SK-N-SH (cell line): ENCODE data around the gene DPP10. TPM values are rescaled to one million over a fixed set of nuclear protein-coding genes. Genes with fewer than 3 reads are reported as not detected.

Experiments used
- CTCF ChIA-PET: fragments of 300-600, 350-600 bp; formaldehyde crosslinking; extraction: SDS; loops from one replicate; lab custom pipeline; 2021; lab: Yijun Ruan, JAX
- POLR2A ChIA-PET: fragments of 350-600 bp; sonication (Branson Sonifier 250); formaldehyde crosslinking; extraction: SDS; loops from one replicate; lab custom pipeline; 2020; ENCODE audit warnings: antibody characterized with exemption, inconsistent platforms; lab: Yijun Ruan, JAX
- DNase-seq: peaks from one replicate; pipeline ENCODE4 v3.0.0; 2012
- H2AFZ ChIP-seq: fragments of 200-600 bp; sonication (generic); 2 replicates; pipeline ENCODE4 v1.8.1; 2016; ENCODE audit warnings: antibody characterized with exemption, mild to moderate bottlenecking, low read depth
- H3F3A ChIP-seq: fragments of 200-600 bp; sonication (generic); replicated peaks from 2 replicates; pipeline ENCODE3; 2016; ENCODE audit warnings: antibody characterized with exemption, mild to moderate bottlenecking; ENCODE audit not compliant: insufficient read depth
- H3K27ac ChIP-seq, 2 experiments: fragments of 200-500 bp in 1 of 2; fragments of 200-600 bp in 1 of 2; sonication (Bioruptor generic) in 1 of 2; sonication (generic), shearing (Covaris generic) in 1 of 2; 2 replicates each; pipeline versions ENCODE4 v1.5.1 to v1.6.1; 2014 to 2016; ENCODE audit warnings: low read depth in 2 of 2, inconsistent platforms in 1 of 2, low read length in 1 of 2, mild to moderate bottlenecking in 1 of 2, mixed read lengths in 1 of 2
- H3K27me3 ChIP-seq: fragments of 200-600 bp; sonication (generic), shearing (Covaris generic); 2 replicates; pipeline ENCODE4 v1.6.1; 2016; ENCODE audit warnings: mixed run types; ENCODE audit not compliant: insufficient read depth
- H3K36me3 ChIP-seq, 2 experiments: fragments of 200-500 bp in 1 of 2; fragments of 200-600 bp in 1 of 2; sonication (Bioruptor generic) in 1 of 2; sonication (generic) in 1 of 2; replicated peaks in 1 of 2; 2 replicates each; pipeline versions ENCODE3 to v1.5.1; 2014 to 2016; ENCODE audit warnings: low read length in 1 of 2, mild to moderate bottlenecking in 1 of 2; ENCODE audit not compliant: insufficient read depth in 2 of 2, control insufficient read depth in 1 of 2
- H3K4me1 ChIP-seq, 2 experiments: fragments of 200-500 bp in 1 of 2; fragments of 200-600 bp in 1 of 2; sonication (Bioruptor generic) in 1 of 2; sonication (generic), shearing (Covaris generic) in 1 of 2; 2 replicates each; pipeline versions ENCODE4 v1.5.1 to v1.6.1; 2014 to 2016; ENCODE audit warnings: low read depth in 1 of 2, low read length in 1 of 2, mixed run types in 1 of 2; ENCODE audit not compliant: insufficient read depth in 2 of 2, control insufficient read depth in 1 of 2
- H3K4me2 ChIP-seq: fragments of 200-600 bp; sonication (generic), shearing (Covaris generic); 2 replicates; pipeline ENCODE4 v1.6.1; 2017; ENCODE audit warnings: mixed run types
- H3K4me3 ChIP-seq, 2 experiments: fragments of 200-500 bp in 1 of 2; fragments of 200-600 bp in 1 of 2; sonication (Bioruptor generic) in 1 of 2; sonication (generic), shearing (Covaris generic) in 1 of 2; 2 replicates each; pipeline versions ENCODE4 v1.5.1 to v1.8.1; 2014 to 2016; ENCODE audit warnings: low read depth in 2 of 2, inconsistent platforms in 1 of 2, low read length in 1 of 2, mild to moderate bottlenecking in 1 of 2, mixed read lengths in 1 of 2, moderate library complexity in 1 of 2
- H3K79me2 ChIP-seq: fragments of 200-600 bp; sonication (generic); 2 replicates; pipeline ENCODE4 v1.8.1; 2017; ENCODE audit warnings: mild to moderate bottlenecking; ENCODE audit not compliant: insufficient read depth
- H3K9ac ChIP-seq: fragments of 200-600 bp; sonication (generic); 2 replicates; pipeline ENCODE4 v1.6.1; 2017; ENCODE audit warnings: mixed run types
- H3K9me2 ChIP-seq: fragments of 200-600 bp; sonication (generic); 2 replicates; pipeline ENCODE4 v1.6.1; 2017; ENCODE audit warnings: mixed run types
- H3K9me3 ChIP-seq: fragments of 200-600 bp; sonication (generic); 2 replicates; pipeline ENCODE4 v1.6.1; 2017; ENCODE audit warnings: mixed run types, mild to moderate bottlenecking, moderate library complexity
- H4K20me1 ChIP-seq: fragments of 200-600 bp; sonication (generic); 2 replicates; pipeline ENCODE4 v1.6.1; 2017; ENCODE audit warnings: mild to moderate bottlenecking, mixed run types; ENCODE audit not compliant: insufficient read depth
- CHD2 ChIP-seq: fragments of 150-350 bp; IDR thresholded peaks from 2 replicates; pipeline ENCODE4 v1.6.1; 2018; ENCODE audit warnings: low read length; ENCODE audit not compliant: partially characterized antibody
- EP300 ChIP-seq, 2 experiments: IDR thresholded peaks; 2 replicates each; pipeline versions ENCODE4 v1.4.0 to v1.6.1; 2012; ENCODE audit warnings: borderline replicate concordance in 1 of 2, low read depth in 1 of 2, low read length in 1 of 2
- EZH2phosphoT487 ChIP-seq: fragments of 200-600 bp; sonication (generic); IDR thresholded peaks from 2 replicates; pipeline ENCODE4 v1.6.1; 2017; ENCODE audit warnings: low read depth, mixed run types, mild to moderate bottlenecking, antibody characterized with exemption, moderate library complexity, borderline replicate concordance
- GABPA ChIP-seq: IDR thresholded peaks from 2 replicates; pipeline ENCODE4 v1.4.0; 2012; ENCODE audit warnings: low read depth, mild to moderate bottlenecking
- JUND ChIP-seq: IDR thresholded peaks from 2 replicates; pipeline ENCODE4 v1.4.0; 2012
- NFIC ChIP-seq: IDR thresholded peaks from 2 replicates; pipeline ENCODE4 v1.4.0; 2012; ENCODE audit warnings: borderline replicate concordance
- NRF1 ChIP-seq: IDR thresholded peaks from 2 replicates; pipeline ENCODE4 v1.6.1; 2012; ENCODE audit warnings: low read depth, mild to moderate bottlenecking, low read length
- POLR2AphosphoS5 ChIP-seq: IDR thresholded peaks from 2 replicates; pipeline ENCODE4 v1.6.1; 2012; ENCODE audit warnings: low read depth, low read length
- RAD21 ChIP-seq: IDR thresholded peaks from 2 replicates; pipeline ENCODE4 v1.6.1; 2012; ENCODE audit warnings: mild to moderate bottlenecking, low read length
- RCOR1 ChIP-seq: fragments of 150-350 bp; IDR thresholded peaks from 2 replicates; pipeline ENCODE4 v1.6.1; 2017; ENCODE audit warnings: antibody characterized with exemption, low read length
- RFX5 ChIP-seq: IDR thresholded peaks from 2 replicates; pipeline ENCODE4 v1.6.1; 2012; ENCODE audit warnings: mild to moderate bottlenecking, improper control_type of control experiment, low read length
- SMC3 ChIP-seq: IDR thresholded peaks from 2 replicates; pipeline ENCODE4 v1.6.1; 2012; ENCODE audit warnings: low read depth, low read length, improper control_type of control experiment
- TAF1 ChIP-seq: IDR thresholded peaks from 2 replicates; pipeline ENCODE4 v1.6.1; 2012; ENCODE audit warnings: low read depth, mild to moderate bottlenecking, low read length, moderate library complexity, borderline replicate concordance
- TCF12 ChIP-seq: IDR thresholded peaks from 2 replicates; pipeline ENCODE4 v1.4.0; 2012
- TEAD4 ChIP-seq: IDR thresholded peaks from 2 replicates; pipeline ENCODE4 v1.4.0; 2012; ENCODE audit warnings: mild to moderate bottlenecking, borderline replicate concordance; ENCODE audit not compliant: insufficient read depth
- YY1 ChIP-seq: IDR thresholded peaks from 2 replicates; pipeline ENCODE4 v1.4.0; 2012; ENCODE audit warnings: low read depth, mild to moderate bottlenecking
- WGBS: methylation state at CpG from one replicate; pipeline ENCODE4 v1.1.6; 2017; ENCODE audit warnings: low lambda C conversion rate; 5-methylcytosine and 5-hydroxymethylcytosine counted together
- polyA plus RNA-seq, 3 experiments: library from polyadenylated mRNA; depleted of rRNA; stranded (reverse); fragments of >200 nt; gene quantifications; 2 replicates each; pipeline ENCODE4 v1.2.3, GENCODE V29; 2012
- TF ChIP-seq, protein P1 (sequence below): fragments of 150-350 bp; IDR thresholded peaks from 2 replicates; pipeline ENCODE4 v1.6.1; 2016; ENCODE audit warnings: mild to moderate bottlenecking, low read depth, low read length

The DPP10 gene
- polyA plus RNA-seq, 1 of the 3 experiments (the other 2 are of a cell fraction) = not detected

DNA sequence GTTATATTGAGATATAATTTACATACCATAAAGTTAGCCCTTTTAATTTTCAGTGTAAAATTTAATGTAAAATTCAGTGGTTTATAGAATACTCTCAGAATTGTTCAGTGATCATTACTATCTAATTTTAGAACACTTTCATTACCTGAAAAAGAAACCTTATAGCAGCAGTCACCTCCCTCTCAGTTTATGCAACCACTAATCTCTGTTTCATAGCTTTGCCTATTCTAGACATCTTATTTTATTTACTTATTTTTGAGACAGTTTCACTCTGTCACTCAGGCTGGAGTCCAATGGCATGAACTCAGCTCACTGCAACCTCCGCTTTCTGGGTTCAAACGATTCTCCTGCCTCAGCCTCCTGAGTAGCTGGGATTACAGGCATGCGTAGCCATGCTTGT is 479.6 kb downstream of the DPP10 start:
- H2AFZ ChIP-seq = no peak overlapping the region
- H3K9ac ChIP-seq = no peak overlapping the region
- WGBS = 57% methylated on average over 3 of the region's 3 CpGs
- H3K4me3 ChIP-seq = no peak overlapping the region
- no peaks in the 10 kb centered on the region for H3K9me2 ChIP-seq
- H3K79me2 ChIP-seq = no peaks in the 10 kb centered on the region
- H3K36me3 ChIP-seq = no peaks in the 10 kb centered on the region
- no peaks in the 10 kb centered on the region for H3K4me1 ChIP-seq
- no peaks in the 10 kb centered on the region for H3K9me3 ChIP-seq
- H4K20me1 ChIP-seq = no peaks in the 10 kb centered on the region
- CTCF ChIA-PET = no interaction called here
- POLR2A ChIA-PET = no interaction called here
- no peak for TF ChIP-seq TAF1
- TF ChIP-seq RFX5 = no peak
- TF ChIP-seq CHD2 = no peak
- TF ChIP-seq RCOR1 = no peak
- TF ChIP-seq GABPA = no peak
- no peak for TF ChIP-seq TCF12
- no peak for TF ChIP-seq NRF1
- TF ChIP-seq NFIC = no peak
- no peak for TF ChIP-seq YY1
- no peak for TF ChIP-seq SMC3
- TF ChIP-seq TEAD4 = no peak
- no peaks in the 10 kb centered on the region for H3K27me3 ChIP-seq
- H3K27ac ChIP-seq = no peak overlapping the region
- no peak for DNase-seq
- no peak overlapping the region for H3K4me2 ChIP-seq
- no peaks in the 10 kb centered on the region for H3F3A ChIP-seq

DNA sequence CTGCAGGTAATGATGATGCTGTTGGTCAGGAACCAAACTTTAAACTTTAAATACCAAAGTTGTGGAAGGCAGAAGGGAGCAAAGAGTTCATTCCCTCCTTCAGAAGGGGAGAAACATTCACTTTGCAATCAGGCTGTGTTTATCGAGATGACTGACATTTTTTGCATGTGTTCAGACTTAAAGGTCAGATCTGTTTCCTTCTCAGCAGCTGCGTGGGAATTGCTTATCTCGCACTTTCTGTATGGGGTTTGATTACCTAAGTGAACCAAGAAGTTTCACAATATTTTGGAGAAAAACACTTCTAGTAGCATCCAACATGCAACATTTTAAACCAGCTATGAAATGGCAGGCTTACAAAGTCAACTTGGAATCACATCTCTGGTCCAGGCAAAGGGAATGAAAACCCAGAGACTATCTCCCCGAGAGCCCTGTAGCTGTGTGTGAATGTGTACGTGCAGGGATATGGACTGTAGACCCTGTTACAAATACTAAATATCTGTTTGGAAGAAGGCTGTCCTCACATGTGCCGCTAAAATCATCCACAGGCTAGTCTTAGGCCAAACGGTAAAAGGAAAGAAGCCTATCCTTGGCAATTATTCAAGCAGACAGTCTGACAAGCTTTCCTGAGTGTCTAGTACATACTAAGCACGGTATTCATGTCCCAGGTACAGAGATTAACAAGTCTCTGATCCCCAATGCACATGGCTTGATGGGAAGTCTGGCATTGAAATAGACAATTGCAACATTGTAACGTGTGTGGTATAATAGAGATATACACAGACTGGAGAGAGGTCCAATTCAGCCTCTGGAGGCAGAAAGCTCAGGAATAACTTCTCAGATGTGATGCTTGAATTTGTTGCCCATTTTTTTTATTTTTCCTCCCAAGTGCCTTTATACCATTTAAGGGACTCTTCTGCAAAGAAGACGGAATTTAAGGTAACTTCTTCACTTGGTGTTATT is 483.1 kb downstream of the DPP10 start:
- H3F3A ChIP-seq = no peaks in the 10 kb centered on the region
- TF ChIP-seq JUND (no peak), NRF1 (no peak), RAD21 (no peak), EP300 (IDR thresholded peaks at IDR 0.05; ENCODE audit: borderline replicate concordance in 1 of 2, low read depth in 1 of 2, low read length in 1 of 2) (no peak), TEAD4 (no peak), CHD2 (no peak), EZH2phosphoT487 (no peak), POLR2AphosphoS5 (no peak), SMC3 (no peak)
- TF ChIP-seq, protein P1, sequence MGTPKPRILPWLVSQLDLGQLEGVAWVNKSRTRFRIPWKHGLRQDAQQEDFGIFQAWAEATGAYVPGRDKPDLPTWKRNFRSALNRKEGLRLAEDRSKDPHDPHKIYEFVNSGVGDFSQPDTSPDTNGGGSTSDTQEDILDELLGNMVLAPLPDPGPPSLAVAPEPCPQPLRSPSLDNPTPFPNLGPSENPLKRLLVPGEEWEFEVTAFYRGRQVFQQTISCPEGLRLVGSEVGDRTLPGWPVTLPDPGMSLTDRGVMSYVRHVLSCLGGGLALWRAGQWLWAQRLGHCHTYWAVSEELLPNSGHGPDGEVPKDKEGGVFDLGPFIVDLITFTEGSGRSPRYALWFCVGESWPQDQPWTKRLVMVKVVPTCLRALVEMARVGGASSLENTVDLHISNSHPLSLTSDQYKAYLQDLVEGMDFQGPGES = no peak
- TF ChIP-seq, all 33 proteins: peak for 0
- WGBS = 6% methylated on average over 10 of the region's 10 CpGs
- Histone ChIP-seq H4K20me1 (no peaks in the 10 kb centered on the region), H3K9me3 (no peaks in the 10 kb centered on the region), H3K4me3 (no peak overlapping the region), H2AFZ (no peak overlapping the region), H3K4me2 (no peak overlapping the region), H3K79me2 (no peaks in the 10 kb centered on the region), H3K27ac (no peak overlapping the region), H3K27me3 (no peaks in the 10 kb centered on the region), H3K4me1 (no peaks in the 10 kb centered on the region), H3K9me2 (no peaks in the 10 kb centered on the region), H3K36me3 (no peaks in the 10 kb centered on the region), H3K9ac (no peak overlapping the region)
- CTCF ChIA-PET = no interaction called here
- POLR2A ChIA-PET = no interaction called here
- no peak for DNase-seq
